ENCODE results near the gene LRP1-AS.

DNA sequence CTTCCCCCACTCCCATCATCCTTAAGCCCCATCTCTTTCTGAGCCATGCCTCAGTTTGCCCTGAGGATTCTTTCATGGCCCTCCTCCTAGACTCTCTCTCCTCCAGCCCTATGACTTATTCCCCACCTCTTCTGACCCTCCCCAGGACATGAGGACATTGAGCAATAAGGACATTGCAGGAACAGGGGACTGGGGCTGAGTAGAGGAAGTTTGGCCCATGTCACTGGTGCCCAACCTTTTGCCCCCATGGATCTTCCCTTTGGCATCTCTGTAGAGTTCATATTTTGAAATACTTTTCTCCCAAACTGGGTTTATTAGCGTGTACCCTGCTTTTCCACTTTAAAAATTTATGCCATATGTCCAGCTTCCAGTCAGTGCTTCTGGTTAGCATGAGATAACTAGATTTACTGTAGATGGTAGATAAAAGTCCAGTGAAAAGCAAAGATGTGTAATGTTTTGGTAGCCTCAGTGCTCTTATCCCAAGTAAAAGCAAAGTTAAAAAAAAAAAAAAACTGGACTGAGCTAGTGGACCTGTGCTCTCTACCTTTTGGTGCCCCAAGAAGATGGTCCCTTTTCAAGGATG, 6.1 kb upstream of the LRP1-AS start:
- TF ChIP-seq ZNF8 (CRISPR knock-in tag; IDR thresholded peaks at IDR 0.05) (no peak), ISL1 (CRISPR knock-in tag; IDR thresholded peaks at IDR 0.05) (peak; percentile 47), POU6F1 (CRISPR knock-in tag; IDR thresholded peaks at IDR 0.05; ENCODE audit: borderline replicate concordance, low read depth) (no peak), OSR1 (CRISPR knock-in tag; IDR thresholded peaks at IDR 0.05) (no peak), RARB (CRISPR knock-in tag; IDR thresholded peaks at IDR 0.05) (no peak), BACH2 (CRISPR knock-in tag; IDR thresholded peaks at IDR 0.05; ENCODE audit: borderline replicate concordance) (no peak), ZFP30 (CRISPR knock-in tag; IDR thresholded peaks at IDR 0.05) (no peak), PPARA (CRISPR knock-in tag; IDR thresholded peaks at IDR 0.05; ENCODE audit: borderline replicate concordance) (no peak), PATZ1 (CRISPR knock-in tag; IDR thresholded peaks at IDR 0.05; ENCODE audit: borderline replicate concordance) (no peak), TCF4 (CRISPR knock-in tag; IDR thresholded peaks at IDR 0.05; ENCODE audit: borderline replicate concordance) (peak; percentile 75), SNAI2 (CRISPR knock-in tag; IDR thresholded peaks at IDR 0.05) (no peak)

Data from SK-N-SH treated with all-trans-retinoic acid at 6 μM for 48 hours (cell line).